Endothelial cell of umbilical vein (primary cell): ENCODE measurements around the gene SORCS1.

Experiments
- GATA2 ChIP-seq: IDR thresholded peaks from 2 replicates; pipeline ENCODE4 v1.7.0; 2011; ENCODE audit warnings: low read depth, mild to moderate bottlenecking, moderate library complexity, mixed read lengths, low read length; ENCODE audit not compliant: insufficient read length, insufficient read depth
- JUN ChIP-seq: IDR thresholded peaks from 2 replicates; pipeline ENCODE4 v1.6.1; 2011; ENCODE audit warnings: borderline replicate concordance, low read depth; ENCODE audit not compliant: insufficient read length, insufficient read depth
- POLR2A ChIP-seq: IDR thresholded peaks from 2 replicates; pipeline ENCODE4 v1.6.1; 2012; ENCODE audit warnings: low read depth, mild to moderate bottlenecking, control low read depth, low read length
- TF ChIP-seq, protein P1 (sequence below), 2 donors: IDR thresholded peaks; 1 replicate in 1 of 2; 2 replicates in 1 of 2; pipeline ENCODE4 v1.5.1; 2011; ENCODE audit warnings: low read length in 2 of 2, mild to moderate bottlenecking in 2 of 2, moderate library complexity in 2 of 2, control low read depth in 1 of 2, inconsistent platforms in 1 of 2, low read depth in 1 of 2; ENCODE audit not compliant: insufficient read depth in 1 of 2; ENCODE audit errors: extremely low read depth in 1 of 2

DNA sequence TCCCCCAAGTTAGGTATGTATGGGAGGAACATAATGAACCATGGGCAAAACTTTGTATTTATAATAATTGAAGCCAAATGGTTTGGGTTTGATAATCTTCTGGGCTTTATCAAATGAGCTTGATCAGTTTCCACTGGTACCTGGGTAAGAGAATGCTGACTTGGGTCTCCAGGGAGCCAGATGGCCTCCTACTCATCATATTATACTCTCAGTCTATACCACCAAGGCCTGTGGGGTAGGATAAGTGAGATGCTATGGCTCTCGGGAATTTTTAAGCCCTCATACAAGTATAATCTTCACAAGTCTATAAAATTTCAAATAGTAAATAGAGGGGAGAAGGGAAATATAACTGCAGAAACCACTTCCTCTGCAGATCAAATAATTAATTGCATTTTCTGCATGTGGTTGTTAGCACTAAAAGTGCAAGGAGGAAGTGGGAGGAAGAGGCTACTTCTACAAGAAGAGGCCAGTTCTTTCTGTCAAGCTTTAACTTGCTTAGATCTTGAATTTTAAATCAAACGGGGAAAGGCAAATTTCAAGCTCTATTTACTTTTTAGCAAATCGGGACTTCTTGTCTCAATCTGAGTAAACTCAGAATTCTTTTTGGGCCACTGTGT, 349.0 kb downstream of the SORCS1 start:
- TF ChIP-seq, protein P1, sequence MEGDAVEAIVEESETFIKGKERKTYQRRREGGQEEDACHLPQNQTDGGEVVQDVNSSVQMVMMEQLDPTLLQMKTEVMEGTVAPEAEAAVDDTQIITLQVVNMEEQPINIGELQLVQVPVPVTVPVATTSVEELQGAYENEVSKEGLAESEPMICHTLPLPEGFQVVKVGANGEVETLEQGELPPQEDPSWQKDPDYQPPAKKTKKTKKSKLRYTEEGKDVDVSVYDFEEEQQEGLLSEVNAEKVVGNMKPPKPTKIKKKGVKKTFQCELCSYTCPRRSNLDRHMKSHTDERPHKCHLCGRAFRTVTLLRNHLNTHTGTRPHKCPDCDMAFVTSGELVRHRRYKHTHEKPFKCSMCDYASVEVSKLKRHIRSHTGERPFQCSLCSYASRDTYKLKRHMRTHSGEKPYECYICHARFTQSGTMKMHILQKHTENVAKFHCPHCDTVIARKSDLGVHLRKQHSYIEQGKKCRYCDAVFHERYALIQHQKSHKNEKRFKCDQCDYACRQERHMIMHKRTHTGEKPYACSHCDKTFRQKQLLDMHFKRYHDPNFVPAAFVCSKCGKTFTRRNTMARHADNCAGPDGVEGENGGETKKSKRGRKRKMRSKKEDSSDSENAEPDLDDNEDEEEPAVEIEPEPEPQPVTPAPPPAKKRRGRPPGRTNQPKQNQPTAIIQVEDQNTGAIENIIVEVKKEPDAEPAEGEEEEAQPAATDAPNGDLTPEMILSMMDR (IDR thresholded peaks at IDR 0.05; ENCODE audit: extremely low read depth in 1 of 2, insufficient read depth in 1 of 2, low read depth in 1 of 2, low read length in 2 of 2), result no peak
- no peak for TF ChIP-seq POLR2A
- no peak for TF ChIP-seq JUN
- no peak for TF ChIP-seq GATA2
